GM19025 (cell line): ENCODE measurements around the gene HEXIM1.

Experiments
- ATAC-seq: cut with Tn5 transposase; IDR thresholded peaks from one replicate; pipeline ENCODE4 v1.9.1; 2021; ENCODE audit warnings: mild to moderate bottlenecking, low read depth, moderate library complexity; ENCODE audit not compliant: unreplicated experiment

HEXIM1 gene

GRCh38 chr17:45128331-45128730 lies 19.9 kb upstream of the HEXIM1 start:
- ATAC-seq = no peak

- ATAC-seq = no peak
Measured at GRCh38 chr17:45128989-45129388, 19.3 kb upstream of the HEXIM1 start.

GRCh38 chr17:45129426-45129939 lies 18.8 kb upstream of the HEXIM1 start:
- ATAC-seq = no peak

- ATAC-seq = no peak
Measured at GRCh38 chr17:45129940-45130680, 18.2 kb upstream of the HEXIM1 start.

GRCh38 chr17:45130681-45131615 lies 17.3 kb upstream of the HEXIM1 start:
- ATAC-seq = no peak

- no peak for ATAC-seq
Measured at GRCh38 chr17:45131616-45132319, 16.5 kb upstream of the HEXIM1 start.

GRCh38 chr17:45132320-45132571 lies 16.0 kb upstream of the HEXIM1 start, which contains the start of gene PLCD3:
Gene PLCD3, minus strand, starts transcription at chr17:45132515. Its CDS starts 105 bp downstream, at chr17:45132410.
- no peak for ATAC-seq

GRCh38 chr17:45132572-45133463 lies 15.5 kb upstream of the HEXIM1 start:
- ATAC-seq = no peak

GRCh38 chr17:45135192-45135977 lies 12.9 kb upstream of the HEXIM1 start, which contains the start of gene ACBD4:
Gene ACBD4, plus strand, starts transcription at chr17:45135687. Its CDS starts 458 bp downstream, at chr17:45136145.
- peak; percentile 77 for ATAC-seq

- ATAC-seq = no peak
Measured at GRCh38 chr17:45135978-45136791, 12.1 kb upstream of the HEXIM1 start.

- ATAC-seq = no peak
Measured at GRCh38 chr17:45136846-45137560, 11.3 kb upstream of the HEXIM1 start.

- no peak for ATAC-seq
Measured at GRCh38 chr17:45137561-45138305, 10.5 kb upstream of the HEXIM1 start.

GRCh38 chr17:45138911-45139532 lies 9.3 kb upstream of the HEXIM1 start:
- ATAC-seq = no peak

GRCh38 chr17:45139533-45139920 lies 8.7 kb upstream of the HEXIM1 start:
- ATAC-seq = no peak

GRCh38 chr17:45143094-45143670 lies 5.1 kb upstream of the HEXIM1 start:
- ATAC-seq = no peak

- ATAC-seq = no peak
Measured at GRCh38 chr17:45143767-45144198, 4.5 kb upstream of the HEXIM1 start.
